PC-3 (cell line): ENCODE results near the gene NINJ2. TPM values are rescaled to one million over a fixed set of nuclear protein-coding genes. Genes with fewer than 3 reads are reported as not detected.
"Not testable (repeated sequence)": the region's sequence is repeated elsewhere in the genome, so short reads cannot be mapped to it uniquely, and the experiment has no call there.

ENCODE experiments used
- ATAC-seq: fragments of 200-7000 bp; cut with Tn5 transposase; 2 replicates; pipeline ENCODE4 v1.9.1; 2020; ENCODE audit warnings: mild to moderate bottlenecking, moderate library complexity
- BruUV-seq: library from RNA; stranded (reverse); fragments of 400-500 nt; replicated peaks from 2 replicates; lab custom pipeline; 2021; lab: Mats Ljungman, UMichigan
- CTCF ChIA-PET: fragments of 300-600 bp; sonication (Branson Sonifier 250); formaldehyde crosslinking; loops from one replicate; lab custom pipeline; 2022; ENCODE audit warnings: antibody characterized with exemption; lab: Charles Lee
- POLR2A ChIA-PET: fragments of 300-600 bp; sonication (Branson Sonifier 250); formaldehyde crosslinking; loops from one replicate; lab custom pipeline; 2022; ENCODE audit warnings: antibody characterized with exemption; ENCODE audit not compliant: unreplicated experiment; lab: Charles Lee
- DNase-seq: peaks from one replicate; pipeline ENCODE4 v3.0.0-alpha.2; 2015
- H2AFZ ChIP-seq: fragments of 300-600 bp; sonication (generic); 2 replicates; pipeline ENCODE4 v1.6.0; 2016; ENCODE audit warnings: antibody characterized with exemption, low read length
- H3F3A ChIP-seq: fragments of 300-600 bp; sonication (generic); one replicate; pipeline ENCODE4 v1.6.0; 2017; ENCODE audit warnings: antibody characterized with exemption, low read length, control low read depth, mild to moderate bottlenecking; ENCODE audit not compliant: unreplicated experiment
- H3K27ac ChIP-seq: fragments of 300-600 bp; sonication (generic); 2 replicates; pipeline ENCODE4 v1.5.1; 2016; ENCODE audit warnings: mild to moderate bottlenecking, low read length
- H3K27me3 ChIP-seq: fragments of 300-600 bp; sonication (generic); 2 replicates; pipeline ENCODE4 v1.6.1; 2016; ENCODE audit warnings: low read length, mixed read lengths
- H3K36me3 ChIP-seq: fragments of 300-600 bp; sonication (generic); 2 replicates; pipeline ENCODE4 v1.6.1; 2016; ENCODE audit warnings: low read depth, mixed run types, low read length, mixed read lengths
- H3K4me1 ChIP-seq: fragments of 300-600 bp; sonication (generic); 2 replicates; pipeline ENCODE4 v1.5.1; 2016; ENCODE audit warnings: low read length; ENCODE audit not compliant: insufficient read depth
- H3K4me2 ChIP-seq: fragments of 300-600 bp; sonication (generic); 2 replicates; pipeline ENCODE4 v1.6.0; 2016; ENCODE audit warnings: low read length
- H3K4me3 ChIP-seq: fragments of 300-600 bp; sonication (generic); 2 replicates; pipeline ENCODE4 v1.5.1; 2016; ENCODE audit warnings: mild to moderate bottlenecking, low read length, mixed read lengths
- H3K79me2 ChIP-seq: fragments of 300-600 bp; sonication (generic); 2 replicates; pipeline ENCODE4 v1.6.1; 2017; ENCODE audit warnings: low read length, mixed read lengths
- H3K9ac ChIP-seq: fragments of 300-600 bp; sonication (generic); 2 replicates; pipeline ENCODE4 v1.6.0; 2016; ENCODE audit warnings: mild to moderate bottlenecking, low read length
- H3K9me2 ChIP-seq: fragments of 300-600 bp; sonication (generic); replicated peaks from 2 replicates; pipeline ENCODE4 v1.6.1; 2016; ENCODE audit warnings: mixed run types, low read length, mixed read lengths
- H3K9me3 ChIP-seq: fragments of 300-600 bp; sonication (generic); 2 replicates; pipeline ENCODE4 v1.6.1; 2016; ENCODE audit warnings: low read length, mixed read lengths
- H4K20me1 ChIP-seq: fragments of 300-600 bp; sonication (generic); 2 replicates; pipeline ENCODE4 v1.6.1; 2016; ENCODE audit warnings: low read length, mixed read lengths
- EZH2 ChIP-seq: fragments of 300-600 bp; sonication (generic); IDR thresholded peaks from one replicate; pipeline ENCODE4 v1.6.1; 2017; ENCODE audit warnings: antibody characterized with exemption, mild to moderate bottlenecking, low read length; ENCODE audit not compliant: unreplicated experiment
- EZH2phosphoT487 ChIP-seq: fragments of 300-600 bp; sonication (generic); IDR thresholded peaks from 2 replicates; pipeline ENCODE4 v1.6.1; 2018; ENCODE audit warnings: mild to moderate bottlenecking, antibody characterized with exemption, low read length, borderline replicate concordance
- intact Hi-C: fragments of 100-400 bp; cut with micrococcal nuclease; formaldehyde crosslinking; loops from 2 replicates; pipeline ENCODE4 v1.9.0; 2023
- total RNA-seq: library from RNA; depleted of rRNA; stranded (reverse); fragments of >200 nt; gene quantifications from 2 replicates; pipeline ENCODE4 v1.2.3, GENCODE V29; 2014
- TF ChIP-seq, protein P1 (sequence below): fragments of 300-600 bp; sonication (generic); conservative IDR thresholded peaks from 2 replicates; pipeline ENCODE4 v1.5.1; 2017; ENCODE audit warnings: antibody characterized with exemption, low read depth, mild to moderate bottlenecking, low read length

The NINJ2 gene
- total RNA-seq, 1 experiment from 2014 or later, result not detected

DNA sequence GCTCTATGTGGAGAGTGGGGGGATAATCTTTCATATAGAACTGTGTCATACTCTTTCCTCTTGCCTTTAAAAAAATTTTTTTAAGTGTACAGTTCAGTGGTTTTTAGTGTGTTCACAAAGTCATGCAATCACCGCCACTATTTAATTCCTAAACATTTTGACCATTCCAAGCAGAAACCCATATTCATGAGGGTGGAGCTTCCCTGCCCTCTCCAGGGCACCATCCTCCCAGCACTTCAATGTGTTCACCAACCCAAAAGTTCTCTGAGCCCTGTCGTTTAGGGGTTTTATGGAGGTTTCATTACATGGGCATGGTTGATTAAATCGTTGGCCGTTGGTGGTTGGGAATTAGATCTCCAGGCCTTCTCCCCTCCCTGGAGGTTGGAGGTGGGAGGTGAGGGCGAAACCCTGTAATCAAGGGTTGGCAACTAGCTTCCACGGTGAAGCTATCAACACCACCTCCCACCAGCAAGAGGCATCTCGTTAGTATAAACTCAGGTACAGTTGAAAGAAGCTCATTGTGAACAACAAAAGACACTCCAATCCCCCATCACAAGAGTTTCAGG lies 46.3 kb upstream of the NINJ2 start:
- H3F3A ChIP-seq, result no peaks in the 10 kb centered on the region
- H3K4me3 ChIP-seq, result no peak overlapping the region
- no peaks in the 10 kb centered on the region for H4K20me1 ChIP-seq
- H3K27me3 ChIP-seq, result no peaks in the 10 kb centered on the region
- H3K4me1 ChIP-seq, result no peaks in the 10 kb centered on the region
- ATAC-seq (no peak), DNase-seq (no peak)
- intact Hi-C loops, result no loop called here
- H3K9me2 ChIP-seq, result no peaks in the 10 kb centered on the region
- TF ChIP-seq, protein P1, sequence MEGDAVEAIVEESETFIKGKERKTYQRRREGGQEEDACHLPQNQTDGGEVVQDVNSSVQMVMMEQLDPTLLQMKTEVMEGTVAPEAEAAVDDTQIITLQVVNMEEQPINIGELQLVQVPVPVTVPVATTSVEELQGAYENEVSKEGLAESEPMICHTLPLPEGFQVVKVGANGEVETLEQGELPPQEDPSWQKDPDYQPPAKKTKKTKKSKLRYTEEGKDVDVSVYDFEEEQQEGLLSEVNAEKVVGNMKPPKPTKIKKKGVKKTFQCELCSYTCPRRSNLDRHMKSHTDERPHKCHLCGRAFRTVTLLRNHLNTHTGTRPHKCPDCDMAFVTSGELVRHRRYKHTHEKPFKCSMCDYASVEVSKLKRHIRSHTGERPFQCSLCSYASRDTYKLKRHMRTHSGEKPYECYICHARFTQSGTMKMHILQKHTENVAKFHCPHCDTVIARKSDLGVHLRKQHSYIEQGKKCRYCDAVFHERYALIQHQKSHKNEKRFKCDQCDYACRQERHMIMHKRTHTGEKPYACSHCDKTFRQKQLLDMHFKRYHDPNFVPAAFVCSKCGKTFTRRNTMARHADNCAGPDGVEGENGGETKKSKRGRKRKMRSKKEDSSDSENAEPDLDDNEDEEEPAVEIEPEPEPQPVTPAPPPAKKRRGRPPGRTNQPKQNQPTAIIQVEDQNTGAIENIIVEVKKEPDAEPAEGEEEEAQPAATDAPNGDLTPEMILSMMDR, result no peak
- TF ChIP-seq EZH2phosphoT487 (no peak), EZH2 (no peak)
- no peaks in the 10 kb centered on the region for H3K36me3 ChIP-seq
- H3K27ac ChIP-seq, result no peak overlapping the region
- H2AFZ ChIP-seq, result no peak overlapping the region
- ChIA-PET CTCF (no interaction called here), POLR2A (no interaction called here)
- H3K4me2 ChIP-seq, result no peak overlapping the region
- H3K9ac ChIP-seq, result no peak overlapping the region
- BruUV-seq, result no TSS peak
- H3K9me3 ChIP-seq, result no peaks in the 10 kb centered on the region
- no peaks in the 10 kb centered on the region for H3K79me2 ChIP-seq

DNA sequence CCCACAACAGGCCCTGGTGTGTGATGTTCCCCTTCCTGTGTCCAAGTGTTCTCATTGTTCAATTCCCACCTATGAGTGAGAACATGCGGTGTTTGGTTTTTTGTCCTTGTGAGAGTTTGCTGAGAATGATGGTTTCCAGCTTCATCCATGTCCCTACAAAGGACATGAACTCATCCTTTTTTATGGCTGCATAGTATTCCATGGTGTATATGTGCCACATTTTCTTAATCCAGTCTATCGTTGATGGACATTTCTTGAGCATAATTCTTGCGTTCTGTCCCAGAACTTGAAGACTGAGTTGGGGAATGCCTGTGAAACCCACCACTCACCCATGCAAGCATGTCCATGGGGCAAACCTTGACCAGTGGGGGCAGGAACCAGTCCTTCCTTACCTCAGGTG lies 44.8 kb upstream of the NINJ2 start:
- CTCF ChIA-PET, POLR2A ChIA-PET, H3K36me3 ChIP-seq, H3K79me2 ChIP-seq, H3K27me3 ChIP-seq, DNase-seq, BruUV-seq, H4K20me1 ChIP-seq, H3K27ac ChIP-seq, H2AFZ ChIP-seq, H3K9me3 ChIP-seq, intact Hi-C loops, H3K4me2 ChIP-seq, H3K4me3 ChIP-seq, H3K9me2 ChIP-seq, H3K4me1 ChIP-seq, H3K9ac ChIP-seq, H3F3A ChIP-seq, ATAC-seq: not testable (repeated sequence)

DNA sequence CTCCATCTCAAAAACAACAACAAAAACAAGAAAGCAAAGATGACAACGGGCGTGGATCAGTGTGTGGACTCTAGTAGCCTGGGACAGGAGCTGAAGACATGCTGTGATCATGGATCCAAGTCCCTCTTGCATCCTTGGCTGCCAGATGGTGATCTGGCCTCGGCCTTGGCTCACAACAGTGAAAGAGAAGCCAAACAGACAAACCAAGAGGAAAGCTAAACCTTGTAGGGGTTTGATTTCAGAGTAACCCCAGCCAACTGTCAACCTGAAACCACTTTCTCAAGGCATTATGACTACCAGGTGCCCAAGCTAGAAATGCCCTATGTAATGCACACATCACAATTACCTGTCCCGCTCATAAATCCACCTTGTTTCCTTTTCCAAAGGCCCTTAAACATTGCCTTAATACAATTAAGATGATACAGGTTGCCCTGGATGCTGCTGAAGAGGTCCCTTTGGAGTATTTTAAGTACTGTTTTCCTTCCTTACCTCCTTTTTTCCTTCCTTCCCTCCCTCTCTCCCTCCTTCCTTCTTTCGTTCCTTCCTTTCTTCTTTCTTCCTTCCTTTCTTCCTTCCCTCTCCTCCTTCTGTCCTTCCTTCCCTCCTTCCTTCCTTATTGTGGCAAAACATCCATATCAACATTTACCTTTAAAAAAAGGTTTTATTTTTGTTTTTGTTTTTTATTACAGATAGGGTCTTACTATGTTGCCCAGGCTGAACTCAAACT lies 41.4 kb upstream of the NINJ2 start:
- Histone ChIP-seq H3F3A (no peaks in the 10 kb centered on the region), H3K9me2 (no peaks in the 10 kb centered on the region), H3K36me3 (no peaks in the 10 kb centered on the region), H3K27me3 (no peaks in the 10 kb centered on the region), H3K9ac (no peak overlapping the region), H3K9me3 (no peaks in the 10 kb centered on the region), H3K27ac (no peak overlapping the region), H3K4me1 (no peaks in the 10 kb centered on the region), H3K79me2 (no peaks in the 10 kb centered on the region), H4K20me1 (no peaks in the 10 kb centered on the region), H3K4me3 (no peak overlapping the region), H2AFZ (no peak overlapping the region), H3K4me2 (no peak overlapping the region)
- ChIA-PET POLR2A (no interaction called here), CTCF (no interaction called here)
- intact Hi-C loops, result no loop called here
- no peak for ATAC-seq
- DNase-seq, result no peak
- no TSS peak for BruUV-seq
- TF ChIP-seq, protein P1, result no peak
- no peak for TF ChIP-seq EZH2
